ENCODE results near the gene ACOXL. TPM values are rescaled to one million over a fixed set of nuclear protein-coding genes. Genes with fewer than 3 reads are reported as not detected.

ACOXL gene
- total and polyA plus RNA-seq, 4 donors = 4.4 to 32.8 (median 12.2) TPM

GRCh38 chr2:111135910-111136297 is 403.5 kb downstream of the ACOXL start:
- TF ChIP-seq CTCF (IDR thresholded peaks at IDR 0.05; ENCODE audit: control extremely low read depth, extremely low read depth) = no peak
- peak; percentile 41 for ATAC-seq (ENCODE audit: insufficient read depth, low FRiP score)
- no peak overlapping the region for H3K9ac ChIP-seq (ENCODE audit: insufficient read depth in 1 of 2, low read length in 2 of 2)
- H3K4me1 ChIP-seq (ENCODE audit: control insufficient read depth in 5 of 5, insufficient read depth in 5 of 5, low read length in 5 of 5) = peaks cover 4 to 9% (median 5%) of the 10 kb centered on the region in 5 donors
- H3K27ac ChIP-seq (ENCODE audit: low read depth in 1 of 2, low read length in 1 of 2) = no peak overlapping the region
- peaks cover 0 to 1% (median 0%) of the 10 kb centered on the region in 4 donors for H3K9me3 ChIP-seq (ENCODE audit: control insufficient read depth in 4 of 4, insufficient read depth in 3 of 4, low read length in 3 of 4)
- 53 to 65% methylated on average over 9 of the region's 9 CpGs for WGBS, 2 donors
- H3K4me3 ChIP-seq = no peak overlapping the region
- no peaks in the 10 kb centered on the region for H3K27me3 ChIP-seq (ENCODE audit: control insufficient read depth in 3 of 3, insufficient read depth in 3 of 3, low read length in 2 of 3)
- no peak for DNase-seq
- H3K36me3 ChIP-seq (ENCODE audit: control insufficient read depth in 4 of 4, insufficient read depth in 4 of 4, low read length in 4 of 4) = peaks cover 0 to 26% (median 13%) of the 10 kb centered on the region in 4 donors

GRCh38 chr2:111138839-111139238 is 406.5 kb downstream of the ACOXL start:
- no peak overlapping the region for H3K9ac ChIP-seq (ENCODE audit: insufficient read depth in 1 of 2, low read length in 2 of 2)
- no peak overlapping the region for H3K27ac ChIP-seq (ENCODE audit: low read depth in 1 of 2, low read length in 1 of 2)
- ATAC-seq (ENCODE audit: insufficient read depth, low FRiP score) (no peak), DNase-seq (no peak)
- no peak overlapping the region for H3K4me3 ChIP-seq
- no peaks in the 10 kb centered on the region for H3K27me3 ChIP-seq (ENCODE audit: control insufficient read depth in 3 of 3, insufficient read depth in 3 of 3, low read length in 2 of 3)
- H3K9me3 ChIP-seq (ENCODE audit: control insufficient read depth in 4 of 4, insufficient read depth in 3 of 4, low read length in 3 of 4) = peaks cover 0 to 2% (median 0%) of the 10 kb centered on the region in 4 donors
- TF ChIP-seq CTCF (IDR thresholded peaks at IDR 0.05; ENCODE audit: control extremely low read depth, extremely low read depth) = no peak
- 87 to 89% methylated on average over 5 of the region's 5 CpGs for WGBS, 2 donors
- peaks cover 0 to 9% (median 4%) of the 10 kb centered on the region in 5 donors for H3K4me1 ChIP-seq (ENCODE audit: control insufficient read depth in 5 of 5, insufficient read depth in 5 of 5, low read length in 5 of 5)
- H3K36me3 ChIP-seq (ENCODE audit: control insufficient read depth in 4 of 4, insufficient read depth in 4 of 4, low read length in 4 of 4) = peaks cover 0 to 34% (median 14%) of the 10 kb centered on the region in 4 donors

- no peak overlapping the region for H3K27ac ChIP-seq (ENCODE audit: low read depth in 1 of 2, low read length in 1 of 2)
Measured at GRCh38 chr2:111139637-111140317, 407.4 kb downstream of the ACOXL start.

More at GRCh38 chr2:111139637-111140317, 407.4 kb downstream of the ACOXL start:
- Histone ChIP-seq H3K4me3 (no peak overlapping the region), H3K9me3 (ENCODE audit: control insufficient read depth in 4 of 4, insufficient read depth in 3 of 4, low read length in 3 of 4) (peaks cover 0 to 2% (median 0%) of the 10 kb centered on the region in 4 donors), H3K9ac (ENCODE audit: insufficient read depth in 1 of 2, low read length in 2 of 2) (no peak overlapping the region), H3K27me3 (ENCODE audit: control insufficient read depth in 3 of 3, insufficient read depth in 3 of 3, low read length in 2 of 3) (no peaks in the 10 kb centered on the region), H3K36me3 (ENCODE audit: control insufficient read depth in 4 of 4, insufficient read depth in 4 of 4, low read length in 4 of 4) (peaks cover 0 to 27% (median 15%) of the 10 kb centered on the region in 4 donors), H3K4me1 (ENCODE audit: control insufficient read depth in 5 of 5, insufficient read depth in 5 of 5, low read length in 5 of 5) (peaks cover 0 to 9% (median 4%) of the 10 kb centered on the region in 5 donors)
- no peak for ATAC-seq (ENCODE audit: insufficient read depth, low FRiP score)
- 69 to 75% methylated on average over 12 of the region's 12 CpGs for WGBS, 2 donors
- TF ChIP-seq CTCF (IDR thresholded peaks at IDR 0.05; ENCODE audit: control extremely low read depth, extremely low read depth) = no peak
- no peak for DNase-seq

All from lung (tissue), 12 donors.